Measurements from ENCODE around the gene KASH5.

KASH5 gene

DNA sequence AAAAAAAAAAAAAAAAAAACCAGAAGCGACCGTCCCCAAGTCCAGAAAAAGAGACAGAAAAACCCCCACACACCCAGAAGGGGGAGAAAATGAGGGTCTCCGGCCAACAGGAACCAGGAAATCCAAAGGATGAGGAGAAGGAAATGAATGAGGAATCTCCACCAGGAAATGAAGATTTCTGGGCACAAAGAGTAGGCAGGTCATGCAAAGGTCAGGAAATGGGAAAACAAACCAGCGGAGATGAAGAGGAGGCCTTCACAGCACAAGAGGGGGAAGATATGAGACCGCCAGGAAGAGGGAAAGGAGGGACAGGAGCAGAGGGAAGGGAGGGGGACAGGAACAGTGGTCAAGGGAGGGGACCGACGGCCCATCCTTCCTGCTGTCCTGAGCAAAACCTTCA lies 31.7 kb upstream of the KASH5 start:
- Histone ChIP-seq H3K36me3 (ENCODE audit: control insufficient read depth in 2 of 2, insufficient read depth in 1 of 2, low read length in 2 of 2) (peaks cover 47 to 53% of the 10 kb centered on the region in 2 experiments), H3K27ac (ENCODE audit: extremely low read depth, low read depth, low read length) (no peak overlapping the region), H3K4me3 (ENCODE audit: low read depth, low read length) (no peak overlapping the region), H3K9me3 (ENCODE audit: control insufficient read depth, insufficient read depth, low read depth, low read length) (no peaks in the 10 kb centered on the region), H3K4me1 (ENCODE audit: control insufficient read depth, insufficient read depth, low read length) (peaks cover 4% of the 10 kb centered on the region)
- CTCF ChIA-PET, result no interaction called here
- no peak for TF ChIP-seq ZNF112 (tag by site-specific recombination; IDR thresholded peaks at IDR 0.05)
- TF ChIP-seq, protein P1, sequence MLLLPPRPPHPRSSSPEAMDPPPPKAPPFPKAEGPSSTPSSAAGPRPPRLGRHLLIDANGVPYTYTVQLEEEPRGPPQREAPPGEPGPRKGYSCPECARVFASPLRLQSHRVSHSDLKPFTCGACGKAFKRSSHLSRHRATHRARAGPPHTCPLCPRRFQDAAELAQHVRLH (tag by site-specific recombination; IDR thresholded peaks at IDR 0.05), result no peak
- POLR2A ChIA-PET, result no interaction called here

DNA sequence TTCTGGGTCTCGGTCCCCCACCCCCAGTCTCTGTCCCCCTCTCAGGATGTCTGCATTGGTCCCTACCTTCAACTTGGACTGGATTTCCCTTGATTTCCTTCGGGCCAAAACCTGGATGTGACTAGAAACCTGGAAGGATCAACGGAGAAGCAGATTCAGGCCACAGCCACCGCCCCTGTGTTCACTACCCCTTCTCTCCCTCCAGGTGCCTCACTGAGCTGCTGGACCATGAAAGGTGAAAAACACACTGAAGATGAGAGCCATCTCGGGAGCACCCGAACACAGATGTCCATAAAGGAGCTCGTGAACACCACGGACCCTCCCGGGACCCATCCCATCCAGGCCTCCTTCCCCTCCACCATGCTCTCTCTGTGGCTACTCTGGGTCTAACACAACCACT lies 30.9 kb upstream of the KASH5 start:
- TF ChIP-seq, protein P2, sequence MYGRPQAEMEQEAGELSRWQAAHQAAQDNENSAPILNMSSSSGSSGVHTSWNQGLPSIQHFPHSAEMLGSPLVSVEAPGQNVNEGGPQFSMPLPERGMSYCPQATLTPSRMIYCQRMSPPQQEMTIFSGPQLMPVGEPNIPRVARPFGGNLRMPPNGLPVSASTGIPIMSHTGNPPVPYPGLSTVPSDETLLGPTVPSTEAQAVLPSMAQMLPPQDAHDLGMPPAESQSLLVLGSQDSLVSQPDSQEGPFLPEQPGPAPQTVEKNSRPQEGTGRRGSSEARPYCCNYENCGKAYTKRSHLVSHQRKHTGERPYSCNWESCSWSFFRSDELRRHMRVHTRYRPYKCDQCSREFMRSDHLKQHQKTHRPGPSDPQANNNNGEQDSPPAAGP (tag by site-specific recombination; IDR thresholded peaks at IDR 0.05), result no peak
- TF ChIP-seq ZBTB1 (tag by site-specific recombination; IDR thresholded peaks at IDR 0.05) (no peak), GFI1B (tag by site-specific recombination; IDR thresholded peaks at IDR 0.05) (no peak), ZNF558 (tag by site-specific recombination; IDR thresholded peaks at IDR 0.05) (no peak), REPIN1 (tag by site-specific recombination; IDR thresholded peaks at IDR 0.05; ENCODE audit: low read depth) (no peak), YY2 (tag by site-specific recombination; IDR thresholded peaks at IDR 0.05) (no peak), OVOL3 (tag by site-specific recombination; IDR thresholded peaks at IDR 0.05) (no peak), ZNF114 (tag by site-specific recombination; IDR thresholded peaks at IDR 0.05) (no peak)
- TF ChIP-seq, protein P3, sequence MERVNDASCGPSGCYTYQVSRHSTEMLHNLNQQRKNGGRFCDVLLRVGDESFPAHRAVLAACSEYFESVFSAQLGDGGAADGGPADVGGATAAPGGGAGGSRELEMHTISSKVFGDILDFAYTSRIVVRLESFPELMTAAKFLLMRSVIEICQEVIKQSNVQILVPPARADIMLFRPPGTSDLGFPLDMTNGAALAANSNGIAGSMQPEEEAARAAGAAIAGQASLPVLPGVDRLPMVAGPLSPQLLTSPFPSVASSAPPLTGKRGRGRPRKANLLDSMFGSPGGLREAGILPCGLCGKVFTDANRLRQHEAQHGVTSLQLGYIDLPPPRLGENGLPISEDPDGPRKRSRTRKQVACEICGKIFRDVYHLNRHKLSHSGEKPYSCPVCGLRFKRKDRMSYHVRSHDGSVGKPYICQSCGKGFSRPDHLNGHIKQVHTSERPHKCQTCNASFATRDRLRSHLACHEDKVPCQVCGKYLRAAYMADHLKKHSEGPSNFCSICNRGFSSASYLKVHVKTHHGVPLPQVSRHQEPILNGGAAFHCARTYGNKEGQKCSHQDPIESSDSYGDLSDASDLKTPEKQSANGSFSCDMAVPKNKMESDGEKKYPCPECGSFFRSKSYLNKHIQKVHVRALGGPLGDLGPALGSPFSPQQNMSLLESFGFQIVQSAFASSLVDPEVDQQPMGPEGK (tag by site-specific recombination; IDR thresholded peaks at IDR 0.05), result no peak
- TF ChIP-seq, protein P4, sequence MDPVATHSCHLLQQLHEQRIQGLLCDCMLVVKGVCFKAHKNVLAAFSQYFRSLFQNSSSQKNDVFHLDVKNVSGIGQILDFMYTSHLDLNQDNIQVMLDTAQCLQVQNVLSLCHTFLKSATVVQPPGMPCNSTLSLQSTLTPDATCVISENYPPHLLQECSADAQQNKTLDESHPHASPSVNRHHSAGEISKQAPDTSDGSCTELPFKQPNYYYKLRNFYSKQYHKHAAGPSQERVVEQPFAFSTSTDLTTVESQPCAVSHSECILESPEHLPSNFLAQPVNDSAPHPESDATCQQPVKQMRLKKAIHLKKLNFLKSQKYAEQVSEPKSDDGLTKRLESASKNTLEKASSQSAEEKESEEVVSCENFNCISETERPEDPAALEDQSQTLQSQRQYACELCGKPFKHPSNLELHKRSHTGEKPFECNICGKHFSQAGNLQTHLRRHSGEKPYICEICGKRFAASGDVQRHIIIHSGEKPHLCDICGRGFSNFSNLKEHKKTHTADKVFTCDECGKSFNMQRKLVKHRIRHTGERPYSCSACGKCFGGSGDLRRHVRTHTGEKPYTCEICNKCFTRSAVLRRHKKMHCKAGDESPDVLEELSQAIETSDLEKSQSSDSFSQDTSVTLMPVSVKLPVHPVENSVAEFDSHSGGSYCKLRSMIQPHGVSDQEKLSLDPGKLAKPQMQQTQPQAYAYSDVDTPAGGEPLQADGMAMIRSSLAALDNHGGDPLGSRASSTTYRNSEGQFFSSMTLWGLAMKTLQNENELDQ (tag by site-specific recombination; IDR thresholded peaks at IDR 0.05; ENCODE audit: low read depth), result no peak
- H3K4me1 ChIP-seq (ENCODE audit: control insufficient read depth, insufficient read depth, low read length), result peaks cover 7% of the 10 kb centered on the region
- no peak overlapping the region for H3K27ac ChIP-seq (ENCODE audit: extremely low read depth, low read depth, low read length)
- ChIA-PET CTCF (interaction anchor here (0.6 to 1.0 kb wide), 2 partner anchors 56 to 122 kb away, joined by 3 read pairs; no protein-coding TSS in a partner anchor), POLR2A (no interaction called here)
- no peak overlapping the region for H3K4me3 ChIP-seq (ENCODE audit: low read depth, low read length)
- peaks cover 42 to 51% of the 10 kb centered on the region in 2 experiments for H3K36me3 ChIP-seq (ENCODE audit: control insufficient read depth in 2 of 2, insufficient read depth in 1 of 2, low read length in 2 of 2)
- no peaks in the 10 kb centered on the region for H3K9me3 ChIP-seq (ENCODE audit: control insufficient read depth, insufficient read depth, low read depth, low read length)

DNA sequence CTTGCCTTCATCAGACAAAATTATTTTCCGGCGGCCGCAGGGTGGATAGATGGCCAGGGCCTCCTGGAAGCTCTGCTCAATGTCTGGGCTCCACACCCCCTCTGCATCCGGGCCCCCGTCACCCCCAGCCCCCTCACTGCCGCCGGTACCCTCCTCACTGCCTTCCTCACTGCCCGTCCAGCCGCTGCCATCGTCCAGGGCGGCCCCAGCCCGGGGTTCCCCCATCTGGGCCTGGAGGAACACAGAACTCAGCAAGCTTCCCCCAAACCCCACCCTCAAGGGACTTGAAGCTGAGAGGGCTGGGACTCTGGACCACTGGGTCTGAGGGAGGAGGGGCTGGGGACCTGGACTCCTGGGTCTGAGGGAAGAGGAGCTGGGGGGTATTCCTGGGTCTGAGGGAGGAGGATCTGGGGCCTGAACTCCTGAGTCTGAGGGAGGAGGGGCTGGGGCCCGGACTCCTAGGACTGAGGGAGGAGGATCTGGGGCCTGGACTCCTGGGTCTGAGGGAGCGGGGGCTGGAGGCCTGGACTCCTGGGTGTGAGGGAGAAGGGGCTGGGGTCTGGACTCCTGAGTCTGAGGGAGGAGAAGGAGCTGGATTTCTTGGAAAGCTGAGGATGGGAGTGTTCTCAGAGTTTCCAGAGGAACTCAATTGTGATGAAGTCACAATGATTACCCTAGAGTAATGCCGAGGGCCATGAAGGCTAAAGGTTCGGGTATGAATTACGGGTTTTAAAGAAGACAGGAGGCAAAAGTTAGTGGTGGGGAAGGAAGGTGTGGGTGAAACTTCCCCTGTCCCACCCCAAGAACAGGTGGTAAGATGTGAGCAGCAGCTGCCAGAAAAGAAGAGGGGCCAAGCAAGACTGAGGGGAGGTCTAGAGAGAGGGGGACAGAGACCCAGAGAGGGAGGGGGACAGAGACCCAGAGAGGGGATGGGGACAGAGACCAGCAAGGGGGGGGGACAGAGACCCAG lies 27.9 kb upstream of the KASH5 start:
- POLR2A ChIA-PET, result interaction anchor here (1.5 kb wide), 1 partner anchor 15 kb away, joined by 5 read pairs; no protein-coding TSS in a partner anchor
- CTCF ChIA-PET, result interaction anchor here (0.6 to 1.7 kb wide), 2 partner anchors 134 to 394 kb away, joined by 3 to 7 read pairs; no protein-coding TSS in a partner anchor
- Histone ChIP-seq H3K4me1 (ENCODE audit: control insufficient read depth, insufficient read depth, low read length) (peaks cover 14% of the 10 kb centered on the region), H3K27ac (ENCODE audit: extremely low read depth, low read depth, low read length) (0 out of 2 replicates have a peak overlapping the region, but pooled peaks have one; percentile 17), H3K9me3 (ENCODE audit: control insufficient read depth, insufficient read depth, low read depth, low read length) (no peaks in the 10 kb centered on the region), H3K36me3 (ENCODE audit: control insufficient read depth in 2 of 2, insufficient read depth in 1 of 2, low read length in 2 of 2) (peaks cover 23 to 29% of the 10 kb centered on the region in 2 experiments), H3K4me3 (ENCODE audit: low read depth, low read length) (no peak overlapping the region)
- TF ChIP-seq GLIS2 (tag by site-specific recombination; IDR thresholded peaks at IDR 0.05) (no peak), PRDM1 (tag by site-specific recombination; IDR thresholded peaks at IDR 0.05) (0 out of 2 replicates have a peak, but pooled peaks have one; percentile 17)

Data from HEK293 (cell line).